GM12891 (cell line): Measurements from ENCODE around the gene TBC1D13.
"Not testable (repeated sequence)": the region's sequence is repeated elsewhere in the genome, so short reads cannot be mapped to it uniquely, and the experiment has no call there.

Experiments used
- DNase-seq: peaks from one replicate; pipeline ENCODE4 v3.0.0; 2011; ENCODE audit warnings: low spot score; ENCODE audit not compliant: insufficient read length
- FAIRE-seq: peaks from 2 replicates; lab custom pipeline; 2011; peaks lifted over from hg19 to GRCh38; lab: Jason Lieb, UNC
- PAX5 ChIP-seq: IDR thresholded peaks from 2 replicates; pipeline ENCODE4 v1.6.1; 2011; ENCODE audit warnings: low read length, moderate library complexity, mild to moderate bottlenecking; ENCODE audit not compliant: insufficient read depth, severe bottlenecking
- POLR2A ChIP-seq: IDR thresholded peaks from 2 replicates; pipeline ENCODE4 v1.6.1; 2011; ENCODE audit warnings: low read depth, low read length, control low read depth
- POLR2AphosphoS5 ChIP-seq: IDR thresholded peaks from 2 replicates; pipeline ENCODE4 v1.6.1; 2011; ENCODE audit warnings: low read depth, low read length, control low read depth
- POU2F2 ChIP-seq: IDR thresholded peaks from 2 replicates; pipeline ENCODE4 v1.6.1; 2011; ENCODE audit warnings: low read depth, mild to moderate bottlenecking, control low read depth, low read length, moderate library complexity
- SPI1 ChIP-seq: IDR thresholded peaks from 2 replicates; pipeline ENCODE4 v1.6.1; 2011; ENCODE audit warnings: low read depth, low read length, control low read depth
- TAF1 ChIP-seq: IDR thresholded peaks from 2 replicates; pipeline ENCODE4 v1.6.1; 2011; ENCODE audit warnings: low read depth, low read length, control low read depth

TBC1D13 gene

GRCh38 chr9:128765499-128765898 is 21.6 kb upstream of the TBC1D13 start:
- no peak for DNase-seq
- FAIRE-seq: no peak
- TF ChIP-seq POU2F2: no peak
- TF ChIP-seq PAX5: no peak
- TF ChIP-seq POLR2A: no peak
- no peak for TF ChIP-seq TAF1
- TF ChIP-seq POLR2AphosphoS5: no peak
- TF ChIP-seq SPI1: no peak

- TF ChIP-seq SPI1 (no peak), TAF1 (no peak), POU2F2 (no peak), POLR2A (no peak), POLR2AphosphoS5 (no peak), PAX5 (no peak)
- FAIRE-seq: no peak
- no peak for DNase-seq
Observed at GRCh38 chr9:128768606-128769005, 18.4 kb upstream of the TBC1D13 start.

- DNase-seq (no peak), FAIRE-seq (no peak)
Observed at GRCh38 chr9:128770286-128771030, 16.6 kb upstream of the TBC1D13 start.

GRCh38 chr9:128771094-128771721 is 15.8 kb upstream of the TBC1D13 start:
- FAIRE-seq (no peak), DNase-seq (peak; percentile 44)
- TF ChIP-seq POLR2A: no peak
- no peak for TF ChIP-seq PAX5
- no peak for TF ChIP-seq POLR2AphosphoS5
- no peak for TF ChIP-seq POU2F2
- no peak for TF ChIP-seq SPI1
- no peak for TF ChIP-seq TAF1

More at GRCh38 chr9:128770286-128771030, 16.6 kb upstream of the TBC1D13 start:
- TF ChIP-seq PAX5: no peak
- no peak for TF ChIP-seq POLR2AphosphoS5
- no peak for TF ChIP-seq TAF1
- no peak for TF ChIP-seq POLR2A
- TF ChIP-seq SPI1: no peak

GRCh38 chr9:128771745-128772519 is 15.1 kb upstream of the TBC1D13 start, which contains the start of gene ZER1:
ZER1 (minus strand) TSS chr9:128771927; CDS start chr9:128755565, 16,362 bp downstream.
- peak; percentile 99 for DNase-seq
- TF ChIP-seq SPI1: no peak
- TF ChIP-seq POLR2AphosphoS5: 0 out of 2 replicates have a peak, but pooled peaks have one; percentile 13
- 0 out of 2 replicates have a peak, but pooled peaks have one; percentile 65 for TF ChIP-seq TAF1
- no peak for TF ChIP-seq POLR2A
- no peak for TF ChIP-seq PAX5
- TF ChIP-seq POU2F2: peak; percentile 14; the same call in 1 of the 2 replicates
- FAIRE-seq: peak; percentile 88

- FAIRE-seq (no peak), DNase-seq (no peak)
- no peak for TF ChIP-seq POLR2AphosphoS5
- TF ChIP-seq SPI1: no peak
- no peak for TF ChIP-seq POLR2A
- no peak for TF ChIP-seq POU2F2
- TF ChIP-seq PAX5: no peak
- no peak for TF ChIP-seq TAF1
Observed at GRCh38 chr9:128773049-128773448, 14.0 kb upstream of the TBC1D13 start.

- no peak for DNase-seq
- TF ChIP-seq SPI1 (no peak), POLR2A (no peak), PAX5 (no peak), POLR2AphosphoS5 (no peak), POU2F2 (no peak), TAF1 (no peak)
- no peak for FAIRE-seq
Observed at GRCh38 chr9:128774804-128775203, 12.2 kb upstream of the TBC1D13 start.

- DNase-seq, FAIRE-seq: not testable (repeated sequence)
Observed at GRCh38 chr9:128780093-128780492, 7.0 kb upstream of the TBC1D13 start.

GRCh38 chr9:128781187-128782070 is 5.6 kb upstream of the TBC1D13 start:
- FAIRE-seq (no peak), DNase-seq (no peak)
- TF ChIP-seq PAX5: no peak
- peak; percentile 77 for TF ChIP-seq SPI1
